Vagina (tissue), 2 donors: ENCODE results near the gene KCNC3. TPM values are rescaled to one million over a fixed set of nuclear protein-coding genes. Genes with fewer than 3 reads are reported as not detected.
"Not testable (repeated sequence)": the region's sequence is repeated elsewhere in the genome, so short reads cannot be mapped to it uniquely, and the experiment has no call there.

ENCODE experiments used
- DNase-seq, 2 donors: peaks; one replicate each; pipeline ENCODE4 v3.0.0-alpha.2; 2017; ENCODE audit errors: extremely low spot score in 2 of 2
- H3K27ac ChIP-seq: fragments of 200-600 bp; sonication (generic); one replicate; pipeline ENCODE4 v1.5.1; 2019
- H3K27me3 ChIP-seq: fragments of 200-600 bp; sonication (generic); one replicate; pipeline ENCODE4 v1.5.1; 2019
- H3K36me3 ChIP-seq, 2 donors: fragments of 200-600 bp; sonication (generic); one replicate each; pipeline ENCODE4 v1.5.1; 2017 to 2019
- H3K4me1 ChIP-seq: fragments of 200-600 bp; sonication (generic); one replicate; pipeline ENCODE4 v1.5.1; 2019
- H3K4me3 ChIP-seq, 2 donors: fragments of 200-600 bp; sonication (generic); 1 replicate in 1 of 2; 2 replicates in 1 of 2; pipeline ENCODE4 v1.5.1; 2016 to 2019
- H3K9me3 ChIP-seq: fragments of 200-600 bp; sonication (generic); one replicate; pipeline ENCODE4 v1.5.1; 2019
- CTCF ChIP-seq, 3 experiments: fragments of 450-650 bp in 2 of 3; fragments of 200-600 bp in 1 of 3; sonication (generic) in 1 of 3; IDR thresholded peaks; one replicate each; pipeline ENCODE4 v1.5.1; 2017 to 2019; ENCODE audit warnings: antibody characterized with exemption in 3 of 3, mild to moderate bottlenecking in 2 of 3, moderate library complexity in 2 of 3
- POLR2A ChIP-seq, 2 donors: fragments of 450-650 bp; IDR thresholded peaks; one replicate each; pipeline ENCODE4 v1.6.1; 2017; ENCODE audit warnings: antibody characterized with exemption in 2 of 2, mild to moderate bottlenecking in 2 of 2, moderate library complexity in 2 of 2
- POLR2AphosphoS5 ChIP-seq, 2 donors: sonication (generic); formaldehyde crosslinking; IDR thresholded peaks; one replicate each; pipeline ENCODE4 v1.9.0; 2017; ENCODE audit warnings: antibody characterized with exemption in 2 of 2, mild to moderate bottlenecking in 2 of 2, low read depth in 1 of 2; ENCODE audit not compliant: insufficient read depth in 1 of 2
- intact Hi-C: fragments of 100-400 bp; cut with DNase I; formaldehyde crosslinking; loops from one replicate; pipeline ENCODE4 v1.15.1; 2023
- total RNA-seq: library from RNA; depleted of rRNA; stranded (reverse); fragments of >200 nt; gene quantifications from one replicate; pipeline ENCODE4 v1.2.3, GENCODE V29; 2016

KCNC3 gene
- total RNA-seq, 1 donor from 2014 or later: 0.98 TPM

- peaks cover 12% of the 10 kb centered on the region for H3K4me1 ChIP-seq
- H3K4me3 ChIP-seq: peak overlapping the region in 1 of 2 donors; percentile 48
- TF ChIP-seq CTCF (IDR thresholded peaks at IDR 0.05): no peak
- no peak for TF ChIP-seq POLR2AphosphoS5 (IDR thresholded peaks at IDR 0.05; ENCODE audit: insufficient read depth in 1 of 2, low read depth in 1 of 2)
- TF ChIP-seq POLR2A (IDR thresholded peaks at IDR 0.05): no peak
- H3K27ac ChIP-seq: no peak overlapping the region
- H3K9me3 ChIP-seq: no peaks in the 10 kb centered on the region
- H3K36me3 ChIP-seq: no peaks in the 10 kb centered on the region
- intact Hi-C loops: loop anchor here (5.0 kb wide), 1 partner anchor 423 kb away; no protein-coding TSS in a partner anchor
- H3K27me3 ChIP-seq: no peaks in the 10 kb centered on the region
- no peak for DNase-seq
Observed at GRCh38 chr19:50359328-50359818, 30.2 kb upstream of the KCNC3 start.

- TF ChIP-seq POLR2AphosphoS5 (IDR thresholded peaks at IDR 0.05; ENCODE audit: insufficient read depth in 1 of 2, low read depth in 1 of 2) (peak in 1 of 2 donors; percentile 77), POLR2A (IDR thresholded peaks at IDR 0.05) (no peak), CTCF (IDR thresholded peaks at IDR 0.05) (no peak)
- H3K9me3 ChIP-seq: no peaks in the 10 kb centered on the region
- peak overlapping the region; percentile 90 for H3K27ac ChIP-seq
- H3K27me3 ChIP-seq: no peaks in the 10 kb centered on the region
- intact Hi-C loops: loop anchor here (5.0 kb wide), 1 partner anchor 424 kb away; no protein-coding TSS in a partner anchor
- no peaks in the 10 kb centered on the region for H3K36me3 ChIP-seq
- peaks cover 12% of the 10 kb centered on the region for H3K4me1 ChIP-seq
- H3K4me3 ChIP-seq: peak overlapping the region; percentile 48 to 53
- no peak for DNase-seq
Observed at GRCh38 chr19:50358483-50359327, 29.5 kb upstream of the KCNC3 start.

GRCh38 chr19:50357178-50358100, 28.3 kb upstream of the KCNC3 start:
- Histone ChIP-seq H3K36me3 (no peaks in the 10 kb centered on the region), H3K4me3 (peak overlapping the region; percentile 48 to 53), H3K9me3 (no peaks in the 10 kb centered on the region), H3K27me3 (no peaks in the 10 kb centered on the region), H3K27ac (peak overlapping the region; percentile 90), H3K4me1 (peaks cover 12% of the 10 kb centered on the region)
- TF ChIP-seq CTCF (IDR thresholded peaks at IDR 0.05): peak; percentile 74 to 88 (median 81)
- peak in 1 of 2 donors; percentile 51 for TF ChIP-seq POLR2AphosphoS5 (IDR thresholded peaks at IDR 0.05; ENCODE audit: insufficient read depth in 1 of 2, low read depth in 1 of 2)
- no peak for TF ChIP-seq POLR2A (IDR thresholded peaks at IDR 0.05)
- intact Hi-C loops: loop anchor here (5.0 kb wide), 1 partner anchor 425 kb away; no protein-coding TSS in a partner anchor
- DNase-seq: no peak

GRCh38 chr19:50356691-50357177, 27.6 kb upstream of the KCNC3 start:
- DNase-seq: no peak
- TF ChIP-seq POLR2AphosphoS5 (IDR thresholded peaks at IDR 0.05; ENCODE audit: insufficient read depth in 1 of 2, low read depth in 1 of 2): no peak
- TF ChIP-seq CTCF (IDR thresholded peaks at IDR 0.05): no peak
- TF ChIP-seq POLR2A (IDR thresholded peaks at IDR 0.05): no peak
- peaks cover 12% of the 10 kb centered on the region for H3K4me1 ChIP-seq
- intact Hi-C loops: loop anchor here (5.0 kb wide), 1 partner anchor 426 kb away; no protein-coding TSS in a partner anchor
- no peaks in the 10 kb centered on the region for H3K36me3 ChIP-seq
- H3K27ac ChIP-seq: no peak overlapping the region
- H3K9me3 ChIP-seq: no peaks in the 10 kb centered on the region
- H3K27me3 ChIP-seq: no peaks in the 10 kb centered on the region
- H3K4me3 ChIP-seq: peak overlapping the region in 1 of 2 donors; percentile 53

GRCh38 chr19:50353487-50353880, 24.3 kb upstream of the KCNC3 start:
- not testable (repeated sequence) for H3K9me3 ChIP-seq, H3K27me3 ChIP-seq, H3K36me3 ChIP-seq, H3K27ac ChIP-seq, H3K4me3 ChIP-seq, DNase-seq
- peaks cover 12% of the 10 kb centered on the region for H3K4me1 ChIP-seq
- intact Hi-C loops: loop anchor here (5.0 kb wide), 1 partner anchor 534 kb away; no protein-coding TSS in a partner anchor
